ENCODE results near the gene SIRT7. TPM values are rescaled to one million over a fixed set of nuclear protein-coding genes. Genes with fewer than 3 reads are reported as not detected.

SIRT7 gene
- total and polyA plus RNA-seq, 2 donors (not counting 1 experiment from before 2014, with no cell fraction given) = 3.3 to 18.7 TPM

GRCh38 chr17:81867170-81867990, 50.6 kb downstream of the SIRT7 start:
- peak overlapping the region; percentile 69 for H3K27ac ChIP-seq (ENCODE audit: insufficient read depth, low read length)

DNA sequence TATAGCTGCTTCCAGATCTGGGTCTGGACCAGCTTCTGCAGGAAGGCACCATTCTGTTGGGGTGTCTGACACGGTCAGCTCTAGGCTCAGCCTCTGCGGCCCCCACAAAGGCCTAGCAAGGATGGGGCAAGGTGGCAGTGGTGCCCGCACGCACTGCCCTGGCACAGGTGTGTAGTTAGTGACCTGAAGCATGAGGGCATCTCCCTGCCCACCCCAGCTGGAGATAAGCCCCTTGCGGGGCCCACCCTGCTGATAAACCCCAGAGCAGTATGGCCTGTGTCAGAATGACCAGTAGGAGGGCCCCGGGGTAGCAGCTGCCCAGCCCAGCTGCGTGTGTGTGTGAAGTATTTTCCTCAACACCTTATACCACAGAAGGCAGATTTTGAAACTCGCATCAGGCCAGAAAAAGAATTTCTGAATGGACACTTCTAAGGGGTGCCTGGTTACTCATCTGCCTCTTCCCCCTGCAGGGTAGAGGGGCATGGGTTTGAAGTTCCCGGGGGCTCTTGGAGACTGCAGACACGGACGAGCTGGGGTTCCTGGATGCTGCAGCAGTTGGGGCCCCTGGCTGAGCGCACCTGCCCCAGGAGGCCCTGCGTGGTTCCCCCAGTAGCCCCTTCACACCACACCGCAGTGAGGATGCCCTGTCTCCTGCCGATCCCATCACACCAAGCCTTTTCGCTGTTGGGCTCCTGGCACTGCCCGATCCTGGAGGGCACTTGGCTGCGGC, 51.4 kb downstream of the SIRT7 start:
- Histone ChIP-seq H3K79me2 (ENCODE audit: control insufficient read depth, insufficient read depth, low read length) (peaks cover 48% of the 10 kb centered on the region), H3K4me3 (replicated peaks in 1 of 4; ENCODE audit: control extremely low read depth in 1 of 4, insufficient read depth in 1 of 4, low read depth in 3 of 4, low read length in 4 of 4) (no peak overlapping the region), H3K9me3 (ENCODE audit: control insufficient read depth, insufficient read depth, low read depth, low read length) (no peaks in the 10 kb centered on the region), H4K20me1 (ENCODE audit: control insufficient read depth, extremely low read depth, insufficient read depth, low read length) (no peaks in the 10 kb centered on the region), H3K4me1 (ENCODE audit: control insufficient read depth, extremely low read depth, insufficient read depth, low read length) (peaks cover 20% of the 10 kb centered on the region), H3K27ac (ENCODE audit: insufficient read depth, low read length) (peak overlapping the region; percentile 69), H3K9ac (ENCODE audit: insufficient read depth, low read length) (no peak overlapping the region), H3K4me2 (ENCODE audit: extremely low read depth, insufficient read depth, low read length) (no peak overlapping the region), H2AFZ (ENCODE audit: low read length) (no peak overlapping the region), H3K36me3 (ENCODE audit: control insufficient read depth, insufficient read depth, low read length) (peaks cover 32% of the 10 kb centered on the region), H3K27me3 (ENCODE audit: control insufficient read depth, insufficient read depth, low read length) (no peaks in the 10 kb centered on the region)
- no peak for TF ChIP-seq EZH2 (IDR thresholded peaks at IDR 0.05; ENCODE audit: low read length, missing control alignments)
- TF ChIP-seq, protein P1, sequence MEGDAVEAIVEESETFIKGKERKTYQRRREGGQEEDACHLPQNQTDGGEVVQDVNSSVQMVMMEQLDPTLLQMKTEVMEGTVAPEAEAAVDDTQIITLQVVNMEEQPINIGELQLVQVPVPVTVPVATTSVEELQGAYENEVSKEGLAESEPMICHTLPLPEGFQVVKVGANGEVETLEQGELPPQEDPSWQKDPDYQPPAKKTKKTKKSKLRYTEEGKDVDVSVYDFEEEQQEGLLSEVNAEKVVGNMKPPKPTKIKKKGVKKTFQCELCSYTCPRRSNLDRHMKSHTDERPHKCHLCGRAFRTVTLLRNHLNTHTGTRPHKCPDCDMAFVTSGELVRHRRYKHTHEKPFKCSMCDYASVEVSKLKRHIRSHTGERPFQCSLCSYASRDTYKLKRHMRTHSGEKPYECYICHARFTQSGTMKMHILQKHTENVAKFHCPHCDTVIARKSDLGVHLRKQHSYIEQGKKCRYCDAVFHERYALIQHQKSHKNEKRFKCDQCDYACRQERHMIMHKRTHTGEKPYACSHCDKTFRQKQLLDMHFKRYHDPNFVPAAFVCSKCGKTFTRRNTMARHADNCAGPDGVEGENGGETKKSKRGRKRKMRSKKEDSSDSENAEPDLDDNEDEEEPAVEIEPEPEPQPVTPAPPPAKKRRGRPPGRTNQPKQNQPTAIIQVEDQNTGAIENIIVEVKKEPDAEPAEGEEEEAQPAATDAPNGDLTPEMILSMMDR (conservative IDR thresholded peaks at IDR 0.05 in 1 of 2, IDR thresholded peaks at IDR 0.05 in 1 of 2; ENCODE audit: low read depth in 1 of 2, low read length in 2 of 2) = no peak
- peak in 1 of 2 donors; percentile 16 for DNase-seq (ENCODE audit: low read depth in 2 of 2)

More at GRCh38 chr17:81867170-81867990, 50.6 kb downstream of the SIRT7 start:
- no peaks in the 10 kb centered on the region for H3K27me3 ChIP-seq (ENCODE audit: control insufficient read depth, insufficient read depth, low read length)
- no peak overlapping the region for H2AFZ ChIP-seq (ENCODE audit: low read length)
- H3K4me3 ChIP-seq (replicated peaks in 1 of 4; ENCODE audit: control extremely low read depth in 1 of 4, insufficient read depth in 1 of 4, low read depth in 3 of 4, low read length in 4 of 4) = no peak overlapping the region
- DNase-seq (ENCODE audit: low read depth in 2 of 2) = peak; percentile 60 to 61
- H3K9me3 ChIP-seq (ENCODE audit: control insufficient read depth, insufficient read depth, low read depth, low read length) = no peaks in the 10 kb centered on the region
- H3K36me3 ChIP-seq (ENCODE audit: control insufficient read depth, insufficient read depth, low read length) = peaks cover 32% of the 10 kb centered on the region
- H3K4me2 ChIP-seq (ENCODE audit: extremely low read depth, insufficient read depth, low read length) = no peak overlapping the region
- H4K20me1 ChIP-seq (ENCODE audit: control insufficient read depth, extremely low read depth, insufficient read depth, low read length) = no peaks in the 10 kb centered on the region
- H3K9ac ChIP-seq (ENCODE audit: insufficient read depth, low read length) = no peak overlapping the region
- peaks cover 23% of the 10 kb centered on the region for H3K4me1 ChIP-seq (ENCODE audit: control insufficient read depth, extremely low read depth, insufficient read depth, low read length)
- H3K79me2 ChIP-seq (ENCODE audit: control insufficient read depth, insufficient read depth, low read length) = peaks cover 48% of the 10 kb centered on the region
- TF ChIP-seq, protein P1 (conservative IDR thresholded peaks at IDR 0.05 in 1 of 2, IDR thresholded peaks at IDR 0.05 in 1 of 2; ENCODE audit: low read depth in 1 of 2, low read length in 2 of 2) = no peak
- TF ChIP-seq EZH2 (IDR thresholded peaks at IDR 0.05; ENCODE audit: low read length, missing control alignments) = no peak

DNA sequence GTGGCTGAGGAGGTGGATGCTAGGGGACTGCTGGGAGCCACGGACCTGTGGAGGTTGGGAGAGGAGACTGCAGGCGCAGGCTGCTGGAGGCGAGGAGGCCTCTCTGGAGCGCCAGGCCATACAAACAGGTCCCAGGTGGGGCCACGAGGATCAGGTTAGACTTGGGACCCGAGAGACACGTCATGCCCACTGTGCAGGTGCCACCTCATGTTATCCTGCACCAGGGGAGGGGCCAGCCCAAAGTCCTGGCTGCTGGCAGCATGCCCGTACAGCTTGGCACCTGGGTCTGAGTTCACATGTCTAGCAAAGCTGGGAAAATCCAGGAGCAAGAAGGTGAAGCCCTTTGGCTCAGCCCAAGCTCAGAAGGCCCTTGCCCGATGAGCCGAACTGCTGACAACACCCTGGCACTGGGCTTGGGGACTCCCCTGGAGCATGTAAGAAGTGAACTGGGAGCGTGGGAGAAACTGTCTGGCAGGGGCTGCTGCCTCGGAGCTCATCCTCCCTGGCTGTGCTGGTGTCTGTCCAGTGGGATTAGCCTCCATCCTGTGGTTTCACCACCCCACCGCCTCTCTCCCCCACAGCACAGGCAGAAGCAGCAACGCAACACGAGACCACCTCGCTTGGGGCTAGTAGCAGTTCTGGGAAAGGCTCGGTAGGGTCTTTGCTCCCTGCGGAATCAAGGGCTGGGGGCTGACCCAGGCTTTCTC, 52.1 kb downstream of the SIRT7 start:
- H3K79me2 ChIP-seq (ENCODE audit: control insufficient read depth, insufficient read depth, low read length) = peaks cover 45% of the 10 kb centered on the region
- H3K4me2 ChIP-seq (ENCODE audit: extremely low read depth, insufficient read depth, low read length) = no peak overlapping the region
- no peak overlapping the region for H3K9ac ChIP-seq (ENCODE audit: insufficient read depth, low read length)
- no peaks in the 10 kb centered on the region for H3K27me3 ChIP-seq (ENCODE audit: control insufficient read depth, insufficient read depth, low read length)
- peaks cover 20% of the 10 kb centered on the region for H3K4me1 ChIP-seq (ENCODE audit: control insufficient read depth, extremely low read depth, insufficient read depth, low read length)
- H4K20me1 ChIP-seq (ENCODE audit: control insufficient read depth, extremely low read depth, insufficient read depth, low read length) = no peaks in the 10 kb centered on the region
- peaks cover 32% of the 10 kb centered on the region for H3K36me3 ChIP-seq (ENCODE audit: control insufficient read depth, insufficient read depth, low read length)
- TF ChIP-seq, protein P1 (conservative IDR thresholded peaks at IDR 0.05 in 1 of 2, IDR thresholded peaks at IDR 0.05 in 1 of 2; ENCODE audit: low read depth in 1 of 2, low read length in 2 of 2) = no peak
- no peak for TF ChIP-seq EZH2 (IDR thresholded peaks at IDR 0.05; ENCODE audit: low read length, missing control alignments)
- H2AFZ ChIP-seq (ENCODE audit: low read length) = no peak overlapping the region
- no peak overlapping the region for H3K4me3 ChIP-seq (replicated peaks in 1 of 4; ENCODE audit: control extremely low read depth in 1 of 4, insufficient read depth in 1 of 4, low read depth in 3 of 4, low read length in 4 of 4)
- DNase-seq (ENCODE audit: low read depth in 2 of 2) = no peak
- peak overlapping the region; percentile 69 for H3K27ac ChIP-seq (ENCODE audit: insufficient read depth, low read length)
- H3K9me3 ChIP-seq (ENCODE audit: control insufficient read depth, insufficient read depth, low read depth, low read length) = no peaks in the 10 kb centered on the region

All from fibroblast of lung (primary cell).